COLO829 (cell line): ENCODE results near the gene ROBO2.
A peak's percentile ranks its signal among the peaks of the same experiment; 100 is the strongest.

Experiments
- DNase-seq: peaks from one replicate; pipeline ENCODE4 v3.0.0; 2012; ENCODE audit warnings: low spot score

The ROBO2 gene, protein sequence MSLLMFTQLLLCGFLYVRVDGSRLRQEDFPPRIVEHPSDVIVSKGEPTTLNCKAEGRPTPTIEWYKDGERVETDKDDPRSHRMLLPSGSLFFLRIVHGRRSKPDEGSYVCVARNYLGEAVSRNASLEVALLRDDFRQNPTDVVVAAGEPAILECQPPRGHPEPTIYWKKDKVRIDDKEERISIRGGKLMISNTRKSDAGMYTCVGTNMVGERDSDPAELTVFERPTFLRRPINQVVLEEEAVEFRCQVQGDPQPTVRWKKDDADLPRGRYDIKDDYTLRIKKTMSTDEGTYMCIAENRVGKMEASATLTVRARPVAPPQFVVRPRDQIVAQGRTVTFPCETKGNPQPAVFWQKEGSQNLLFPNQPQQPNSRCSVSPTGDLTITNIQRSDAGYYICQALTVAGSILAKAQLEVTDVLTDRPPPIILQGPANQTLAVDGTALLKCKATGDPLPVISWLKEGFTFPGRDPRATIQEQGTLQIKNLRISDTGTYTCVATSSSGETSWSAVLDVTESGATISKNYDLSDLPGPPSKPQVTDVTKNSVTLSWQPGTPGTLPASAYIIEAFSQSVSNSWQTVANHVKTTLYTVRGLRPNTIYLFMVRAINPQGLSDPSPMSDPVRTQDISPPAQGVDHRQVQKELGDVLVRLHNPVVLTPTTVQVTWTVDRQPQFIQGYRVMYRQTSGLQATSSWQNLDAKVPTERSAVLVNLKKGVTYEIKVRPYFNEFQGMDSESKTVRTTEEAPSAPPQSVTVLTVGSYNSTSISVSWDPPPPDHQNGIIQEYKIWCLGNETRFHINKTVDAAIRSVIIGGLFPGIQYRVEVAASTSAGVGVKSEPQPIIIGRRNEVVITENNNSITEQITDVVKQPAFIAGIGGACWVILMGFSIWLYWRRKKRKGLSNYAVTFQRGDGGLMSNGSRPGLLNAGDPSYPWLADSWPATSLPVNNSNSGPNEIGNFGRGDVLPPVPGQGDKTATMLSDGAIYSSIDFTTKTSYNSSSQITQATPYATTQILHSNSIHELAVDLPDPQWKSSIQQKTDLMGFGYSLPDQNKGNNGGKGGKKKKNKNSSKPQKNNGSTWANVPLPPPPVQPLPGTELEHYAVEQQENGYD (N-terminal part only)

DNA sequence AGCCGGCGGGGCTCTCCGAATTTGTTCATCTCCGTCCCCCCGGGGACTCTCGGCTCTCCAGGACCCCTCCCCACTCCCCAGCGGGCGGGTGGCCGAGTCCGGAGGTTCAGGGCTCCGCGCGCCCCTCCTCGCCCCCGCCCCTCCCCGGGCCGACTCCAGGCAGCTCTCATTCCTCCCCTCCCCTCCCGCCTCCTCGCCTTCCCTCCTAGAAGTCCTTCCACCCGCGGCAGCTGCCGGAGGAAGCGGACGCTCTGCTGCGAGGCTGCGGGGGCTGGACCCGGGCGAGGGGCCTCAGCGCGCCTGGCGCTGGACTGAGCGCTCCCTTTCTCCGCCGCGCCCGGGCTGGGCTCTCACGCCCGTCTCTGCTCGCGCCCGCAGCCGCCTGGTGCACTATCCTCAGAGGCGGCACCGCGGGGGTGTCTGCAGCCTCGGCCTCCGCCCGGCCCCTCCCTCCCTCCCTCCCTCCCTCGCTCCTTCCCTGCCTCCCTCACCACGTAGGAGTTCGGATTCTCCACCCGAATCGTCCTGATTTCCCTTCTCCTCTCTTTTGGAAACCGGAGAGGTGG, at the start of gene ROBO2:
Gene ROBO2 (plus strand): TSS at position 494 of the 566 bp plus-strand sequence. CDS start 687 bp downstream, outside the sequence.
- no peak for DNase-seq

DNA sequence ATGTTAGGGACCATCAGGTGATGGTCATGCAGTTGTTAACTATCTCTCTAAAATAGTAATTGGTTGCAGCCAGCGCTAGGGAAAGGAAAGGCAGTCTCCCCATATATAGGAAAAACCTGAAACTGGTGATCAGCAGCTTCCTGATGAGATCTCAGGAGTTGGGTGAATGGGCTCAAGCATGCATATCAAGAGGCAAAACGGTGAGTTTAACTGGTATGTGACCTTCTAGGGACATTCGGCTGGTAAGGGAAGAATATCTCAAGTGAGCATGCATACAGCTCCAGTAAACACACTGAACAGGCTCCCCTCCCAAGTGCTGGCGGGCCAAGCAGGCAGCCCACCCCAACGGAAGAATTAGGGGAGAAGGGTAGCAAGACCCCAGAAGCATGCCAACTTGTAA, 49.3 kb upstream of the ROBO2 start:
- DNase-seq: no peak

DNA sequence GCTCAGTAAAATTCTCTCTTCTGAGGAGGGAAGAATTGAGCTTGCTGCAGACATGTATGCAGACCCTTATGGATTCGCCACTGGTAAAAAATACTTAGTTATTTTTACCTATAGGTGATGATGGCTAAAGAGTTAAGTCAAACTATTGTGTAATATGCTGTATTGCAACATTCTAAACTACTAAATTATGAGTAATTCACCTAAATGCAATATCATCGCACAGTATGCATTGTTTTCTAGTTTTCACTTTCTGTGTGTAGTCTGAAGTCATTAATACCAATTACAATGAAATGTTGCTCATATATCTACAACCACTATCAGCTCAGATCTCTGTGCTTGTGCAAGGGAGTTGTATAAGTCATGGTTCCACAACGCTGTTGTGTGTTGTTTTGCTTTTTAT, 48.7 kb upstream of the ROBO2 start:
- no peak for DNase-seq

DNA sequence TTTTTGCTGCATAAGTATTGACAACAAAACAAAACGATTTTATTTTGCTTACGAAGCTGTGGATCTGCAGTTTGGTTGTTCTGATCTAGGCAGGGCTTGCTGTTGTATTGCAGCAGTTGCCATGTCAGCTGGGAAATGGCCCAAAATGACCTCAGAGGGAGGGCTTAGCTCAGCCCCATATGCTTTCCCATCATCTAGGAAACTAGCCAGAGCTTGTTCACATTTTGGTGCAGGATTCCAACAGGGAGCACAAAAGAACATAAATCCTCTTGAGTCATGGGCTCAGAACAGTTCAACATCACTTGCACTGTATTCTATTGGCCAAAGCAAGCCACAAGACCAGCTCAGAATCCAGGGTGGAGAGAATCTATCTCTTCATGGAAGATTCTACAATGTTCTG, 42.2 kb upstream of the ROBO2 start:
- no peak for DNase-seq

DNA sequence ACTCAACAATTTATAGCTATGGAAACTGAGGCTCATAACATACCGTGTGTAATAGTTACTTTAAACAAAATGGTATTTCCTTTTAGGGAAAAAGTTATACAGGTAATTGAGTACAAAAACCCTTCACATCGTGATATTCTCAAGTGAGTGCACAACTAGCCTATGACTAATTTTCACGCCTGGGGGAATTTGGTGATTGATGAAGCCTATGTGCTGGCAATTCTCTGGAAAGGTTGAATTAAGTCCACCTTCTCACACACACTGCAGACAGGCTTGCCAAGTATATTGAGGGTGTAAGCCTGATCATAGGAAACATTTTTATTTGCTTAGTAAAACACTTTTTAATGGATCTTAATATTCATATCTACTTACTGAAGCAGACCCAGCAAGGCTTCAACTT, 41.3 kb upstream of the ROBO2 start:
- DNase-seq: no peak

DNA sequence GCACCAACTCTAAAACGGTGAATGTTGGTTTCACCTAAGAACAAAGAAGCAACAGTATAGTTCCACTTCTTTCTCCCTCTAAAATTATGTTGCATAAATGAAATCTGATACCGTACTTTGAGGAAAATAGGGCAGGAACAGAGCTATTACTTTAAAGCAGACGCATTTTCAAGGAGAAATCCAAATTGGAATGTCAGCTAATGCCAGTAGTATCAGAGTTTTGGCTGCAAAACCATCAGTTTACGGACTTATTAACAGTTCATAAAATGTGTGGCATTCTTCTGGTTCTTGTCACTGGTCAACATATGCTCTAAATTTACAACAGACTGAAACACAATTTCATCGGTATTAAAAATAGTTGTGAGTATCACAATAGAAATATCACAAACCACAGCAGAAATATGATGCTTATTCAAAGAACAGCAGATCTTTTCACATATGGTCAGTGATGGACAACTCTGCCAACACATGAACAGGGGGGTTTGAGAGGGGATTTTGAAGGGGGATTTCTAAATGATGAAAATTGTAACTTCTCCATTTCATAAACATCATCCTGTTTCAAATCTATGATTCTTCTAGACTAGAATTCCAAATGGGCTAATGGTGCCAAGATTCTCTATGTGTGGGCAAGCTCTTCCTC, 38.7 kb upstream of the ROBO2 start:
- DNase-seq: no peak

DNA sequence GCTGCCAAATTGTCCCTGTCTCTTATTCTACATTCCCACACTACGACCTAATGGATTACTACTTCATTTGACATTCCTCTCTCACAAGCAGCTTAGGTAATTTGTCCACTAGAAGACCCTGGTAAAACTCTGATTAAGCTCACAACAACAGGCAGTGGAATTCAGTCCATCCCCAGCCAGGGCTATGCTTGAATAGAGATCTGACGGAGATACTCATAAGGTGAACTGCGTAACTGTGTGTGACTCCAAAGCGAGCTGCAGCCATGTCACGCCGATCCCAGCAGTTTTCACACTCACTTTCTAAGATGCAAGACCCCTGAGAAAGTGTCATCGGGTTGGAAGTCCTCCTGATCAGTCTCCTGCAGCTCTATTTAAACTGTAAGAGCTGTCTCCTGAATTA, 25.7 kb upstream of the ROBO2 start:
- DNase-seq: no peak

DNA sequence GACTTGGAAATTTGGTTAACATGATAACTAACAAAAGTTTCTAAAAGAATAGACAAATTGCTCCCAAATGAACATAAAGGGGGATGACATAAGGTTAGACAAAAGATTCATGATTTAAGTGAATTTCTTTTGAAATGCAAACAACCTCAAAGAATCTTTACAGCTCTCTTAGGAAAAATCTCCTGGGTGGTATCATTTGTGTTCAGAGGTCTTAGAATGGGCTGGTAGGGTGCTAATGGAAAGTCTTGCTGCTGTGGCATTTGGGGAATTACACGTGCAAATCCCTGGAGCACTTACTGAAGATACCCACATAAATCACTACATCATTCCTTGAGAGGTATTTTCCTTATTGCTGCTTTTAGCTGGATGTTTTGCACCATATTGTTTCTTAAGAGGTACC, 14.4 kb upstream of the ROBO2 start:
- no peak for DNase-seq

DNA sequence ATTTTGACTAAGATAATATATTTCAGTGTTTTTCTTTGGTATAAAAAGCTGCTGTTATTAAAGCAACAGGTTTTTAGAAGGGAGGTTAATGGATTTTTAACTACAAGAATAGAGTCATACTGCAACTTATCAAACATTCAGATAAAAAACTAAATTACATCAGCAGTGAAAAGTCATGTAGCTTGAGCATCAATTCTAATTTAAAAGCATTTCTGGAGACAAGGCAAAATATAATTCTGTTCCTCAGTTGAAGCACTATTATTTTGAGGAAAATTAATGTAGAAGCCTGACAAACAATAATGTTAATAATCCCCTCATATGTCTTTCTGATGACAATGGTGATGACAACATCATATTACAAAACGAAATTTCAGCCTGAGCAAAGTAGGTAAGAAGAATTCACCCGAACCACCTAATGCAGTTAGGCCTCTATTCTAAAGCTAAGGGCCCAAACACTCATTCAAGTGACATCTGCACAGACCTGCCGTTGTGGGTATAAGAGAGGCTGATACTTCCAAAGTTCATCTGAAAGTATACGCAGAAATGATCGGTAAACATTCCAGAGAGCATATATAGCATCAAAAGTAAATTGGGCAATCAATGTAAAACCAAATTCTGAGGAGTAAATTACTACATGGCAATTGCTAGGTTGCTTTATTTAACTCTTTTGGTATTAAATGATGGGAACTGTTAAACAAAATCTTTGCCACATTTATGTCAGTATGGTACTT, 12.8 kb upstream of the ROBO2 start:
- no peak for DNase-seq

DNA sequence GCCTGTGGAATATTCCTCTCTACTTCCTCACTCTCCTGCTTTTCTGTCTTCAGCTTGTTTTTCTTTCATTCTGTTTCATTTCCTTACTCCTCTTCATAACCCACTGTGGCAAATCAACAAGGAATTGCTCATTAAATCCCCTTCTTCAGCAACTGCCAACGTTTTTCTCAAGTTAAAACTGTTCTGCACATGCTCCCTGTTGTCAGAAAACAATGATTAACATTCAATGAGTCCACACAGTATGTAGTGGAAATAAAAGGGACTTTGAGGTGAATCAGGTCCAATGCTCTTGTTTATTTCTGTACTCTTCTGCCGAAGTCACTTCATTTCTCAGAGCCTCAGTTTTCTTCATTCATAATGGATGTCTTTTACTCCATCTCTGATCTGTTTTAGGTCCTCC, 11.9 kb upstream of the ROBO2 start:
- DNase-seq: no peak

DNA sequence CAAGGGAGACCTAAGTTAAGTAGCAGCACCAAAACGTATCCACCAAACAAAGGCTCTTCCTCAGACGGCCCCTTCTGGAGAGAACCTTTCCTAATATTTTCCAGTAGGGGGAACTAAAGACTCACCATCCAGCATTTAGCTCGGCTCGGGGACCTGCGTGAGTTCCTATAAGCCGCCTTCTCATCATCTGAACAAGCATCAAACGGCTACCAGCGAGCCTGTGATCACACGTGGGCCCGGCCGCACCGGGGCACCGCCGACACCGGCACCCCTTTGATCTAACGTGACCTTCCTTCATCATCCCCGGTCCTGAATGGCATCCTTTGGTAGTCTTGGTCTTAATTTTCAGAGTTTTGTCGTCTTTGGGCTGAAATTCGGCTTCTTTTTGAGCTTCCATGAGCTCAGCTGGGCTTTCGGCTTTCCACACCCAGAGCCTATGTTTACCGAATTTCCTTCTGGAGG, 1.4 kb upstream of the ROBO2 start:
- DNase-seq: peak; percentile 81

DNA sequence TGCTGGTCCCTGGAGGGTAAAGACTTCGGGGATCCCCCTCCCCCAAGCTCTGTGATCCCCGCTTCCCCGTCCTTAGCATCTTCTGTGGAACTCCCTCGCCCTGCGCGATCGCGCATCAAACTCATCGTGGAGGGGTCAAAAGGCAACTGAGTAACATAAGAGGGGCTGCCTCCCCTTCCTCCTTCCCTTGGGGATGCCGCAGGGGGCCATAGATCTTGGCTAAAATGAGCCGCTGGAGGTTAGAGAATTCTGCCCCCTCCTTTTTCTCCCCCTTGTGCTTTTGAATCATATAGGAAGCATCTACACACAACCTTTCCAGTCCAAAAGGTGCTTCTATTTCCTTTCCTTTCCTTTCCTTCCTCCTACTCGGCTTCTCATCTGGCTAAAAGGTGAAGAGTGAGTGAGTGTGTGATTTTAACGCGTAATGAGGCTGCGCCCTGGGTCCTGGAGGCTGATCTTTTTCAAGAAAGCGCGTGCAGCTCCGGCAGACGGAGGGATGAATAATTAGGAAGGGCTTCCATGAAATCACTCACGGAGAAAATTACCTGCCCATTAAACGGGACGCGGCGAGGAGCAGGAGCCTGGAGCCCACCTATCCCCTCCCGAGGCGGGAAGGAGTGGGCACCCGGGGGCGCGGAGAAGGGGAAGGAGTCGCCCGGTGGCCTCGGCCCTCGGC, 831 bp upstream of the ROBO2 start:
- no peak for DNase-seq

DNA sequence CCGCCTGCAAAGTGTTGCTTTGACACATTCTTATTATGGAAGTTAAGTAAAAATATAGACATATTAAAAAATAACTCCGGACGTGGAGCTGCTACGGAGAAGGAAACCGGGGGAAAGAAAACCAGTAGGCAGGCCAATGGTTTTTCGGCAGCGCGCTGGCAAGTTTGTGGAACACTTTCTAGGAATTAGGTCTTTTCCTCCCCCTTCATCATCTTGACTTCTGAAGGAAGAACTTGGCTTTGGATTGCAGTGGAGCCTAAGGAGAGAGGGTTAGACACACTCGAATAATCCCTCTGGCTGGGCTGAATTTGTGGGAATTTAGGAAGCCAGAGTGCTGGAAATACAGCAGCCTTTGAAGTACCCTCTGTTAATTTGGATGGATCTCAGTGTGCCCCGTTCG, 317 bp downstream of the ROBO2 start:
- DNase-seq: no peak

DNA sequence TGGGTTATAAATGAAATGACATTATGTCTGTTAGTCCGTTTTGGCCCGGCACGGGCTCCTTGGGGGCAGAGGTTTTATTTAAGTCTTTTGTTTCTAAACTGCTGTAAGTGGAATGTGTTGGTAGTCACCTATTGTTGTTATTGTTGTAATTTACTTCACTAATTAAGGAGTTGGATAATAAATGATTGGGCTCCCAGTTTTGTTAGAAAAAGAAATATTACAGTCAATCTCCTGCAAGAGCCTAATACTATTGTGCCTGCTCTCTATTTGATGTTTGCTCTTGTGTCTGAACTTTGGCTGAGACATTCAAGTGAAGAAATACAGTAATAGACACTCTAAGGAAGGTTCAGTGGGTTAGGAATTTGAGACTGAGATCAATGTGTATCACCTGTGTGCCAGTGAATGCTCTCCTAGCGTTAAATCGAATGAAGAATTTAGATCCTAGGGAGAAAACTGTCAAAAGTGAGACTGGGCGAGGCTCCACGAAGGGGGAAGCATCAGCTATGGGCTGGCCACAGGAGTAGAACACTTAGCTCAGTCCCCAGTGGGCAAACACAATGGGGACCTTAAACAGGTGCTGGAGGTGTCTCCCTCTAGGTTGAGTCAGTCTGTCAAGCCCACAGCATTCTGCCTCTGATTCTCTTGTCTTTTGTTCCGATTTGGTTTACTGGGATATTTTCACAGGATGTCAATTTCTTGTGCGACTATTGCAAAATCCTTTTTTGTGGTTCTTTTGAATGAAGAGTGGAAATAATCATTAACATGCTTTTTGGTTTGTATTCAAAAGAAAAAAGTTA, 1.2 kb downstream of the ROBO2 start:
- no peak for DNase-seq

DNA sequence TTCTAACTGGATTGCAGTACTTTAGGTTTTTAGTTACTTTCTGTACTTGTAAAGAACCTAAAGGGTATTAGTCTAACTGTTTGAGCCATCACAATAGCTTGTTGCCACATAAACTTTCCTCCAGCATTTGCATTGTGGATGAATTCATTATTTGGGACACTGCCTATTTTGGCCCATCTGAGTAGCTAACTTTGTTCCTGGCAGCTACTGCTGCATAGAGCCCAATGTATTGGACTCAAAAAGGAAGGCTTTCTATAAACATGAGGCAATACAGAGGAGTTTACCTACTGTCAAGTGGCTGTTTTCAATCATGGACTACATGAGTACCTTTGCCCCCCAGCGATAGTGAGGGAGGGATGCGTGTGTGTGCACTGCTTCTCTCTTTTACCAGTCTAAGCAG, 1.9 kb downstream of the ROBO2 start:
- no peak for DNase-seq

DNA sequence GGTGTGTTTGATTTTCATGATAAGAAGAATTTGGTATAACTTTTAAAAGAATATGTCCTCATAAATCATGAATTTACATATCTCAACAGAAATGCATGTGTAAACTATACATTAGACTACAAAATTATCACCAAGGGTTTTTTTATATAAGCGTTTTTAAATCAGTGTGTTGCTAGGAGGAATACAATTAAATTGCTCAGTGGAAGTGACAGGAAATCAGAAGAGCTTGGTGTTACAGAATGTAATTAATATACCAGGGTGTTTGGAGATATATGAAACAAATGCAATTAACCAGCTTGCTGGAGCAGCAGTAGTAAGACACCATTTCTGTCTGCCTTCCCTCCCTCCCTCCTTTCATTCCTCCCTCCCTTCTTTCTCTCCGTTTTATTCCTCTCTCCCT, 2.4 kb downstream of the ROBO2 start:
- no peak for DNase-seq

DNA sequence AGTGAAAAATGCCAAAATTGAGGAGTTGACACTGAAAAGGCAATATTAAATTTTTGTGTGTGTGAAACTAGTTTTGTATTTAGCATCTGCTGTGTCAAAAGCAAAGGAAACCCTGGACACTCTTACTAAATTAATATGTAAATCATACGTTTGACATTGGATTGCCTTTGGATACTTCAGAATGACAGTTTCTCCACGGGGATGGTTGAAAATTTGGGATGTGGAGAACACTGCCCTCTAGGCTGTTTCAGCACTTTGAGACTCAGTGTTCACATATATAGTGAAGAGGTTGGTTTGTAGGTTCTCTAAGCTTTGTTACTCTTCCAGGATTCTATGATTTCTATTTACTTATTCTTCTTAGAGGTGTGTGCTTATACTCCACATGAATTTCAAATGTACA, 3.0 kb downstream of the ROBO2 start:
- no peak for DNase-seq

DNA sequence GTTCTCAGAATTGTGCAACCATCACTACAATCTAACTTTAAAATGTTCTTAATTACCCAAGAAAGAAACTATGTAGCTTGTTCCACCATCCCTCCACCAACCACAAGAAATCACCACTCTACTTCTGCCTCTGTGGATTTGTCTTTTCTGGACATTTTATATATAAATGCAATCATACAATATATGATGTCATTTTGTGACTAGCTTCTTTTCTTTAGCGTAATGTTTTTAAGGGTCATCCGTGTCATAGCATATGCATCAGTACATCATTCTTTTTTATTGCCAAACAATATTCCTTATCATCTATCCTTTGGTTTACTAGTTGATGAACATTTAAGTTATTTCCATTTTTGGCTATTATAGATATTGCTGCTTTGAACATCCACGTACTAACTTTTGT, 5.8 kb downstream of the ROBO2 start:
- DNase-seq: no peak

DNA sequence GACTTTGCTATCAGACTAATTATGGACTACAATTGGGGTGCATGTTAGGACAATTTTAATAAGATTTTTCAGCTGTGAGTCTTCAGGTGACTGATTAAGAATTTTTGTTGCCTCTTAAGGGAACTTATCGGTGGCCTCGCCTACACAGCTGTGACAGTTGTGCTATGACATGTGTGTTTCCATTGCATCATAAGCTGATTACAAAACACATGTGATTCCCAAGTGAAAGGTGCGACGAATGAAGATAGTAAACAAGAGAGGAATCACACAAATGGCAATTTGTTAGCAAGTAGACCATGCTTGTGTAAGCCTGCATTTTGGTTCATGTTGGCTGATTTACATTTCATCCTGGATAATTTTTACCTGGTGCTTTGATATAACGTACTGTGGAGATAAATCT, 8.3 kb downstream of the ROBO2 start:
- DNase-seq: no peak

DNA sequence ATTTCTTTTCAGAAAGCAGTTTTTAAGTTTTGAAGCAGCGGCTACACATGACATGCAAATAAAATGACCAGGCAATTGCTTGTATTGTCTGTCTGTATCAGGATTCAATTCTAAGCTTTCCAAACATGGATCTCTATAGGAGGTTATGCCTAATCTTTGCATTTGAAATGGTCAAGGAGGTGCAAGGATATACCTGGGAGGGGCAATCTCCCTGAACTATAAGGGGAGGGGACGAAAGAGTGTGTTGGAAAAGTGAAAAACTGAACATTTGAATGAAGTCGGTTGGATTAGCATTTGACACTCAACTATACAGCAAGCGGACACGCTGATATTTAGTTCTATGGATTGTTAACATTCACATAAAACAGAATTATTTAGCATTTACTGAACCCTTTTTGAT, 11.7 kb downstream of the ROBO2 start:
- no peak for DNase-seq
